ENCODE data around the gene PBX1. TPM values are rescaled to one million over a fixed set of nuclear protein-coding genes. Genes with fewer than 3 reads are reported as not detected.
A peak's percentile ranks its signal among the peaks of the same experiment; 100 is the strongest.

Gene PBX1
- total RNA-seq, 2 donors from 2014 or later: 59.9 to 79.2 TPM

DNA sequence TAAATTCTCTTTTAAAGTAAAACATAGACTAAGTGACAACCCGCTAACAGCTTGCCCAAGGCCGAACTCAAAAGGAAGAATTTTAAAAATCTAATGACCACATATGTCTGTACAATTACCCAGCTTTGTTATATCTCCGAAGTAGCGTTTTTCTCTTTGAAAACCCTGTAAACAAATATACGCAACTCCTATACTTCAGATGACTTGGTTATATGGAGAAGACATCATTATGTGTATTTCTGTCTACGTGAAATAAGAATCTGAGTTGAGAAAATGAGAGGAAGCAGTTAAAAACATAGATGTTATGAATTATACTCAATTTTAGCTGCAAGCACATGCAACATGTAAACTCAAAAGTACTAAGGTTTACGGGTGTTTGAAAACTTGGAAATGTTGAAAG lies 2.0 kb downstream of the PBX1 start:
- Histone ChIP-seq H3K36me3 (ENCODE audit: control insufficient read depth, insufficient read depth, low read length) (no peaks in the 10 kb centered on the region), H3K4me1 (ENCODE audit: control insufficient read depth, insufficient read depth, low read length) (peaks cover 13% of the 10 kb centered on the region), H3K9me3 (ENCODE audit: control insufficient read depth, low read length) (no peaks in the 10 kb centered on the region), H3K9ac (ENCODE audit: extremely low read depth, low read length, poor library complexity, severe bottlenecking) (peak overlapping the region; percentile 66), H3K4me3 (ENCODE audit: low read length) (peak overlapping the region; percentile 94), H3K27me3 (ENCODE audit: control insufficient read depth, insufficient read depth, low read length, poor library complexity, severe bottlenecking) (no peaks in the 10 kb centered on the region), H3K27ac (ENCODE audit: low read depth, low read length) (no peak overlapping the region)
- Mint-ChIP-seq H3K4me1 (peaks cover 47% of the 10 kb centered on the region), H3K36me3 (ENCODE audit: low read depth) (no peaks in the 10 kb centered on the region), H3K4me3 (peak overlapping the region; percentile 84), H3K27ac (peak overlapping the region; percentile 89), H3K27me3 (ENCODE audit: insufficient read depth) (no peaks in the 10 kb centered on the region), H3K9me3 (no peaks in the 10 kb centered on the region)
- no peak for DNase-seq
- TF ChIP-seq, protein P1, sequence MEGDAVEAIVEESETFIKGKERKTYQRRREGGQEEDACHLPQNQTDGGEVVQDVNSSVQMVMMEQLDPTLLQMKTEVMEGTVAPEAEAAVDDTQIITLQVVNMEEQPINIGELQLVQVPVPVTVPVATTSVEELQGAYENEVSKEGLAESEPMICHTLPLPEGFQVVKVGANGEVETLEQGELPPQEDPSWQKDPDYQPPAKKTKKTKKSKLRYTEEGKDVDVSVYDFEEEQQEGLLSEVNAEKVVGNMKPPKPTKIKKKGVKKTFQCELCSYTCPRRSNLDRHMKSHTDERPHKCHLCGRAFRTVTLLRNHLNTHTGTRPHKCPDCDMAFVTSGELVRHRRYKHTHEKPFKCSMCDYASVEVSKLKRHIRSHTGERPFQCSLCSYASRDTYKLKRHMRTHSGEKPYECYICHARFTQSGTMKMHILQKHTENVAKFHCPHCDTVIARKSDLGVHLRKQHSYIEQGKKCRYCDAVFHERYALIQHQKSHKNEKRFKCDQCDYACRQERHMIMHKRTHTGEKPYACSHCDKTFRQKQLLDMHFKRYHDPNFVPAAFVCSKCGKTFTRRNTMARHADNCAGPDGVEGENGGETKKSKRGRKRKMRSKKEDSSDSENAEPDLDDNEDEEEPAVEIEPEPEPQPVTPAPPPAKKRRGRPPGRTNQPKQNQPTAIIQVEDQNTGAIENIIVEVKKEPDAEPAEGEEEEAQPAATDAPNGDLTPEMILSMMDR (conservative IDR thresholded peaks at IDR 0.05): no peak
- 0 to 2% methylated on average over 1 to 7 of the region's 7 CpGs for WGBS, 2 experiments (ENCODE audit: insufficient coverage in 1 of 2, insufficient read length in 1 of 2)

DNA sequence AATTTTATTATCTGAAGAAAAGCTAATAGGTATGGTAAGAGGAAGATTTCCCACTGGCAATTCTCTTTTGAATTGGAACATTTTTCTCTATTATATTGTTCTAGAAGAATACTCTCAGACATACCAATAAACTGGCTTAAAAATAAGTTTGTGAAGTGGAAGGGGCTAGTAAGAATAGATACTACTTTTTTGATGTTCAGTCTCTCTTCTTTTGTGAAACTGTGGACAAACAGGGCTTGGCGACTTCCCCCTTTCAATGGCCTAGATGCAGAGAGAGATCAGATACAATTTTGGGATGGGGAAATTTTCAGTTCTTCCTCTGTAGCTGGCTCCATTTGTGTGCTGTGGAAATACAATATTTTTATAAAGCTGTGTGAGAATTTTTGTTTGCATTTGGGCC lies 2.5 kb downstream of the PBX1 start:
- H3K36me3 ChIP-seq (ENCODE audit: control insufficient read depth, insufficient read depth, low read length): no peaks in the 10 kb centered on the region
- Mint-ChIP-seq H3K36me3 (ENCODE audit: low read depth) (no peaks in the 10 kb centered on the region), H3K27ac (no peak overlapping the region), H3K4me3 (peak overlapping the region; percentile 84), H3K27me3 (ENCODE audit: insufficient read depth) (no peaks in the 10 kb centered on the region), H3K9me3 (no peaks in the 10 kb centered on the region), H3K4me1 (peaks cover 51% of the 10 kb centered on the region)
- H3K27me3 ChIP-seq (ENCODE audit: control insufficient read depth, insufficient read depth, low read length, poor library complexity, severe bottlenecking): no peaks in the 10 kb centered on the region
- H3K27ac ChIP-seq (ENCODE audit: low read depth, low read length): no peak overlapping the region
- H3K9ac ChIP-seq (ENCODE audit: extremely low read depth, low read length, poor library complexity, severe bottlenecking): peak overlapping the region; percentile 66
- TF ChIP-seq, protein P1 (conservative IDR thresholded peaks at IDR 0.05): no peak
- DNase-seq: no peak
- WGBS, 2 experiments (ENCODE audit: insufficient coverage in 1 of 2, insufficient read length in 1 of 2): 14% methylated on average over 1 of the region's 1 CpG; no CpG with 5 or more reads in 1 of the 2 experiments
- no peaks in the 10 kb centered on the region for H3K9me3 ChIP-seq (ENCODE audit: control insufficient read depth, low read length)
- H3K4me3 ChIP-seq (ENCODE audit: low read length): peak overlapping the region; percentile 94
- peaks cover 13% of the 10 kb centered on the region for H3K4me1 ChIP-seq (ENCODE audit: control insufficient read depth, insufficient read depth, low read length)

DNA sequence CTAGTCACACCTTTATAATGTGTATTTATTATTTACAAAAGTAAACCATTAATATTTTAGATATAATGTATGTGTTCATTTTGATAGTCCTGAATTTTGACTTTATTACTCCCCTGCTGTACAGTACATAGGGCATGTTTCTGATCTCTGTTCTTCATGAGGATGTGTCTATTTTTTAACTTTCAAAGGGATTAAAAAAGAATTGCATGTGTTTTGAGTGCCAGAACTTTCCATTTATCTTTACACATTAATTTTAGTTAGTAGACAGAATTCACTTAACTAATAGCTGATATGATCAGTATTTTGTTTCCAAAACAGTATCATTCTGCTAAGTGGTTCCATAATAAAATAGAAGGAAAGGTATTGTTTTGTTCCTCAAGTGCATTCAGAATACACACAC lies 3.1 kb downstream of the PBX1 start:
- H3K36me3 Mint-ChIP-seq (ENCODE audit: low read depth): no peaks in the 10 kb centered on the region
- peak overlapping the region; percentile 84 for H3K4me3 Mint-ChIP-seq
- H3K4me3 ChIP-seq (ENCODE audit: low read length): peak overlapping the region; percentile 94
- no peaks in the 10 kb centered on the region for H3K27me3 Mint-ChIP-seq (ENCODE audit: insufficient read depth)
- H3K9me3 ChIP-seq (ENCODE audit: control insufficient read depth, low read length): no peaks in the 10 kb centered on the region
- peaks cover 55% of the 10 kb centered on the region for H3K4me1 Mint-ChIP-seq
- no peak overlapping the region for H3K9ac ChIP-seq (ENCODE audit: extremely low read depth, low read length, poor library complexity, severe bottlenecking)
- H3K9me3 Mint-ChIP-seq: no peaks in the 10 kb centered on the region
- TF ChIP-seq, protein P1 (conservative IDR thresholded peaks at IDR 0.05): no peak
- no peak for DNase-seq
- no peak overlapping the region for H3K27ac ChIP-seq (ENCODE audit: low read depth, low read length)
- H3K36me3 ChIP-seq (ENCODE audit: control insufficient read depth, insufficient read depth, low read length): no peaks in the 10 kb centered on the region
- no peaks in the 10 kb centered on the region for H3K27me3 ChIP-seq (ENCODE audit: control insufficient read depth, insufficient read depth, low read length, poor library complexity, severe bottlenecking)
- no peak overlapping the region for H3K27ac Mint-ChIP-seq
- peaks cover 13% of the 10 kb centered on the region for H3K4me1 ChIP-seq (ENCODE audit: control insufficient read depth, insufficient read depth, low read length)

Data from endodermal cell (in vitro differentiated cells).